Epithelial cell of prostate (primary cell): Measurements from ENCODE around the gene PEX14.

Experiments used
- DNase-seq: peaks from one replicate; pipeline ENCODE4 v3.0.0-alpha.2; 2011; ENCODE audit warnings: low read depth, low spot score
- H3K27ac ChIP-seq: fragments of 450-650 bp; 2 replicates; pipeline ENCODE4 v1.5.1; 2017; ENCODE audit warnings: mild to moderate bottlenecking

PEX14 gene

DNA sequence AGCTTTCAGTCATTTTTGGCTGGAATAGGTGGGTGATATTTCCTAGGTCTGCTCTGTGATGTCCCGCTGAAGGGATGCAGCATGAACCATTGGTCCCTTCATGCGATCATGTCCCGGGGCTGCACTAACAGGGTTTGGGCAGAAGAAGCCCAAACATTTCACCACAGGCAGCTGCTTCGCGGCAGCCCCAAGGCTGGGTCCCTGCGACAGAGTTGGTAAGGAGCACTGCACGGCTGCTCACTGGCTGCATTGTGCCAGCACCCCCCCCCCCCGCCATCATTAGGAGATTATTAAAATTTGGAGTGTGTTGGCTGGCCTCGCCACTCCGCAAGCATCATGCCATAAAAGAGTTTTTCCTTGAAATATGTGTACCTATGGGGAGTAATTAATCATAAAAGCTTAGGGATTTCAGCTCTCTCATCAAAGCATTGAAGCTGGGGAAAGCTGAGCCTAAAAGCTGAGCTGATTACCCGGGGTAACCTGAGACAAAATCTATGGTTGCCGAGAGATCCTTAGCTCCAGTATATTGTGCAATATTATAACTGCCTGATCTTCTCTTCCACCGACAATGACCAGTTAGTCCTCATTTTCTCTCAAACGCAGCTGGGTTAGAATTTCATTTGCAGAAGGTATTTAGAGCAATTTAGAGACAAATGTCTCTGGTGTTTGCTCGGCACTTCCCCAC lies 62.5 kb downstream of the PEX14 start:
- no peak for DNase-seq
- no peak overlapping the region for H3K27ac ChIP-seq

GRCh38 chr1:10538646-10539355 lies 64.1 kb downstream of the PEX14 start:
- no peak overlapping the region for H3K27ac ChIP-seq
- DNase-seq, result no peak

- H3K27ac ChIP-seq, result no peak overlapping the region
Observed at GRCh38 chr1:10539411-10540043, 64.8 kb downstream of the PEX14 start.

GRCh38 chr1:10540277-10541005 lies 65.7 kb downstream of the PEX14 start:
- H3K27ac ChIP-seq, result no peak overlapping the region
- no peak for DNase-seq

More at GRCh38 chr1:10539411-10540043, 64.8 kb downstream of the PEX14 start:
- no peak for DNase-seq

GRCh38 chr1:10541286-10541685 lies 66.5 kb downstream of the PEX14 start:
- no peak for DNase-seq

GRCh38 chr1:10544239-10544638 lies 69.5 kb downstream of the PEX14 start:
- H3K27ac ChIP-seq, result no peak overlapping the region
- DNase-seq, result no peak

More at GRCh38 chr1:10541286-10541685, 66.5 kb downstream of the PEX14 start:
- H3K27ac ChIP-seq, result no peak overlapping the region

- DNase-seq, result no peak
- no peak overlapping the region for H3K27ac ChIP-seq
Observed at GRCh38 chr1:10546896-10547295, 72.1 kb downstream of the PEX14 start.

GRCh38 chr1:10549904-10550664 lies 75.3 kb downstream of the PEX14 start:
- no peak overlapping the region for H3K27ac ChIP-seq
- no peak for DNase-seq

DNA sequence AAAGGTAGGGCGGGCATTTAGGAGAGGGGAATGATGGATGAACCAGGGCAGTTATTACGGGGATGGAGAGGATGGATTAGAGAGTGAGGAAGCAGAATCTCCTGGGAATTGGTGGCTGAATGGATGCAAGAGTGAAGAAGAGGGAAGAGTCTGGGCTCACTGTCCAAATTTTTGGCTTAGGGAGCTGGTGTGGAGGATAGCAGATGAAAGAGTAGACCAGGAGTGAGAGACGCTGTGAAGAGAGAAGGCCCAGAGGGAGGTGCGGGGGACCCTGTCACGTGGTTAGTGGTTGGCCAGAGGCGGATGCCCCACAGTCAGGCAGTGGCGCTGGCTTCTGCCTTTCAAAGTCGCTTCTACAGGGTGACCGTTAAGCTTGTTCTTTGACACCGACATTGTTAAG lies 78.4 kb downstream of the PEX14 start:
- no peak overlapping the region for H3K27ac ChIP-seq
- no peak for DNase-seq

DNA sequence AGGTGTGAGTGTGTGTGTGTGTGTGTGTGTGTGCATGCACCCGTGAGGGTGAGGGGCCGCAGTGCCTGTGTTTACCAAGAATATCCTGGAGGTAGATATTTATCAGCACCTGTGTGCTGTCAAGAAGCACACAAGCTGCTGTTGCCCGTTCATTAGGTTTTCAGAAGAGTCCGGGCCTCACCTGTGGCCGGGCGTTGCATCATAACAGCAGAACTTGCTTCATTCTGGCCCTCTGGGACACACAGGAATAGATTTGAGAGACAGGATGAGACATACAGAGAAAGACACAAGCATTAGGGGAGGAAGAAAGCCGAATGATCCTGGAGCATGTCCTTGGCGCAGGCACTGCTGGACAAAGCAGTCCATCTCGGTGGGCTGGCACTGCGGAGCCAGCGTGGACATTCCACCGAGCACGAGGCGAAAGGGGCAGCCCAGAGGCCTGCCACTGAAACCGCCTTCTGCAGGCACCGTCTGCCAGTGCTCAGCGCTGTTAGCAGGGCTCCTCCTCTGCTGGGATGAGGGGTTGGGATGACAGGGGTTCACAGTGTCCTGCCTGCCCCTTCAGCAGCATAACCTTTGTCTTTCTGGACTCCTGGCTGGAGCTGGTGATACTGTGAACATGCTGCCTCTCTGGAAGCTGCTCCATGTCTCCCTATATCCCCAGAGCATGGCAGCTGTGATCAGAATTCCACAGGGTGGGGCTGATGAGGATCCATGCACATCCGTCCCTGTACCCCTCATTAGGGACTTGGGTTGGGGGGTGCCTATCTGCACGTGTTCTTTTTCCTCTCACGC lies 81.1 kb downstream of the PEX14 start:
- DNase-seq, result no peak
- peak overlapping the region; percentile 53 for H3K27ac ChIP-seq

DNA sequence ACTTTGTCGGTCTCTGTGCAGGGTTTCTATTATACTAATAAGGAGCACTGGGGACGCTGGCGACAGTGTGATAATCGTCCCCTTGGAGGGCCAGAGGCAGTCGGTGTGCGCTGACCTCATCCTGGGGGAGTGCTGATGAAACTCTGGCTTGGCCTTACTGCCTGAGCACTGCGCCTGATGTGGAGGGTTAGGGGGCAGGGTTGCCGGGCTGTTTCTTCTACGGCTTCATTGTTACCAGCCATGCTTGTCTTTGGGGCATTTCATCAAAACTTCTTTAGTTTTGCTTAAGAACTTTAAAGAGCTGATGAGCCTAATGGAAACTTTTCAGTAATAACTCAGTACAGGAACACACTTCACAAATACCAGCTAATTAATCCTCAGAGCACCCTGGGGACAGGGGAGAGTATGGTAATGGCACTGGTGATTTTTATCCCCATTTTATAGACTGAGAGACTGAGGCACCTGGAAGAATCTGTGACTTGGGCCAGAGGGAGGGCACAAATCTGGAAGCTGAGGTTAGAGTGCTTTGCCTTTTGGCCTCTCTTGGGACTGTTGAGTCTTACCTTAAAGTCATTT lies 81.8 kb downstream of the PEX14 start:
- no peak overlapping the region for H3K27ac ChIP-seq

DNA sequence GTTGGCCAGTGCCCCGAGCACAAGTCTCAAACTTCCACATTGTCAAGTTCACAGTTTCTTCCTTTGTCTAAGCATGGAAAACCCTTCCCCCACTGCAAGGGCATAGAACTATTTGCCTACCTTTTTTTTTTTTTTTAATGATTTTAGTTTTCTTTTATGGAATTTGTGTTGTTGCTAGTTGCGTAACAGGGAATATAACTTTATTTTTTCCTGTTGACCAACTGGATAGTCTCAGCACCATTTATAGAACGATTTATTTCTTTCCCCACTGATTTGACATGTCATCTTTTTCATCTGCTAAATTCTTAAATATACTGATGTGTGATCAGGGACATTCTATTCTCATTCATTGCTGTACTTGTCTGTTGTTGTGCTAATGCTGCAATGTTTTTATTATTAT lies 83.0 kb downstream of the PEX14 start:
- H3K27ac ChIP-seq, result no peak overlapping the region
- DNase-seq, result no peak

More for the DNA sequence above, 81.8 kb downstream of the PEX14 start:
- no peak for DNase-seq

DNA sequence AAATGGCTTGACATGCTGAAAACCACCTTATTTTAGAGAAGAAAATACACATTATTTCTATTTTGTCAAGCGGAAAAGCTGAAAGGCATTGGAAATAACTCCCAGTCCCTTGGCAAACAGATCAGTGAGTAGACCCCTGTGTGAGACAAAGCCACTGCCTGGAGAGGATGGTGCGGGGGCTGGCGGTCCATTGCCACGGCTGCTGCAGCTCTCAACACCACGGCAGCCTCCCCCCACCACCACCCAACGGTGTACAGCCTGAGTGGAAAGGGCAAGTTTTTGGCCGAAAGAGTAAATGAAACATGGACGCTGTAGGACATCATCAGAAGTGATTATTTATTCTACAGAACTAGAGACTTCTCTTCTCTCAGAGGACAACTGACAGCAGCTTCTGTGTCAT lies 84.6 kb downstream of the PEX14 start:
- DNase-seq, result no peak
- no peak overlapping the region for H3K27ac ChIP-seq

GRCh38 chr1:10561497-10561896 lies 86.7 kb downstream of the PEX14 start:
- peak; percentile 3 for DNase-seq
- H3K27ac ChIP-seq, result no peak overlapping the region

DNA sequence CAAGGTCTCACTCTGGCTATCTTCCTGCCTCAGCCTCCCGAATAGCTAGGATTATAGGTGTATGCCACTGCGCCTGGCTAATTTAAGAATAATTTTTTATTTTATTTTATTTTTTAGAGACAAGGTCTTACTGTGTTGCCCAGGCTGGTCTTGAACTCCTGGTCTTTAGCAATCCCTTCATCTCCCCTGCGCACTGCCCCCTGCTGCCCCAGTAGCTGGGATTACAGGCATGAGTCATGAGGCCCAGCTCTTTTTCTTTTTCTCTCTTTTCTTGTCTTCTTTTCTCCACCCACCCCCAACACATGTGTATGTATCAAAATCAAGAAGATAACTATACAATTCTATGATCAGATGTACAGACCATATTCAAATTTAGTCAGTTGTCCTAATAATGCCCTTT lies 87.2 kb downstream of the PEX14 start:
- H3K27ac ChIP-seq, result no peak overlapping the region
- DNase-seq, result no peak

DNA sequence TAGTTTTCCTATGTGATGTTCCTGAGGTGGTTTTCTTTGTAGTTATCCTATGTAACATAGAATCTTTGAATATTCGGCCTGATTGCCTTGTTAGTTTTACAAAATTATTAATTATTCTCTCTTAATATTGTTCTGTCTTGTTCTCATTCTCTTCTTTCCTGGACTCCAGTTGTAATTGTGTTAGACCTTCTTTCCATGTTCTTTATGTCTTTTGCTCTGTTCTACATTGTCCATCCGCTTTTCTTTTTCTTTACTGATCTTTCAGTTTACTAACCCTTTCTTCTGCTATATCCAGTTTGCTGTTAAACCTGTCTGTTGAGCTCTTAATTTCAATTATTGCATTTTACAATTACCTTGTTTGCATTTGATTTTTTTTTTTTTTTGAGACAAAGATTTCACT lies 89.3 kb downstream of the PEX14 start:
- no peak for DNase-seq
- no peak overlapping the region for H3K27ac ChIP-seq

GRCh38 chr1:10569531-10569930 lies 94.8 kb downstream of the PEX14 start:
- no peak for DNase-seq
- H3K27ac ChIP-seq, result no peak overlapping the region

GRCh38 chr1:10575616-10576015 lies 100.9 kb downstream of the PEX14 start:
- no peak for DNase-seq

DNA sequence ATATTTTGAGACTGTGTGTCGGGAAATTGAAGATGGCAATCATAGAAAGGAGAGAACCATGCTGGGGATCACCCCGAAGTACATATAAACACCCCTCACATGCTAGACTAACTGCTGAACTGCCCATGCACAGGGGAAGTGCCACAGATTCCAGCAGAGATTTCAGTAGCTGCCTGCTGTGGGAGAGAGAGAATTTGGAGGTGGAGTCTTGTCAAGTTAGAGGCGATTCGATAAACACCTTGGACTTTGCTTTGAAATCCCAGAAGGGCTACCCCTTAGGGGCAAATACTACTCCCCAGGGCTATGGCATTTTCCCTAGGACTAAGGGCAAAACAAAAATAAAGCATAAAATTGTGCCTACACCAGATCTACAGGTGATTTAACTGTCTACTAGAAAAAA lies 103.3 kb downstream of the PEX14 start:
- no peak for DNase-seq
- H3K27ac ChIP-seq, result no peak overlapping the region

More at GRCh38 chr1:10575616-10576015, 100.9 kb downstream of the PEX14 start:
- peak overlapping the region; percentile 52 for H3K27ac ChIP-seq
